ENCODE data around the gene POU6F2.

The POU6F2 gene

DNA sequence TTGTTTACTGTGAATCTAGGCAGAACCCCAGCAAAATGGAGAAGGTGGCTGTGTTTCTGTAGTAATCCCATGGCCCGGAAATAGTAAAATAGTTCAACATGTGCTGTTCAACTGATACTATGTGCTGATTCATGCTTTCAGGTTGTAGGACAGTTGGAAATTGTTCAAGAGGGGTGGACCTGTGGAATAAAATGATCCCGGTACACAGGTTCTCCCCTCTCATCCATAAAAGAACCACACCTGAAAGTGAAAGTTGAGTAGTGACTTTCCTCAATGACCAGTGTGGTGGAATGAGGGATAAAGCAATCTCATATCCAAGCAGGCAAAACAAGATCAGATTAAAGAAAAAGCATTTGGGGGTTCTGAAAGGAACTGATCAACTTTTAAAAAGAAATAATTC is 177.1 kb downstream of the POU6F2 start:
- DNase-seq (ENCODE audit: low spot score) = no peak
- in situ Hi-C loops (cut with MboI; ENCODE audit: low pct_unique_long_range_greater_than_20kb, low sequenced_read_pairs, unreplicated experiment) = no loop called here
- TF ChIP-seq, protein P1, sequence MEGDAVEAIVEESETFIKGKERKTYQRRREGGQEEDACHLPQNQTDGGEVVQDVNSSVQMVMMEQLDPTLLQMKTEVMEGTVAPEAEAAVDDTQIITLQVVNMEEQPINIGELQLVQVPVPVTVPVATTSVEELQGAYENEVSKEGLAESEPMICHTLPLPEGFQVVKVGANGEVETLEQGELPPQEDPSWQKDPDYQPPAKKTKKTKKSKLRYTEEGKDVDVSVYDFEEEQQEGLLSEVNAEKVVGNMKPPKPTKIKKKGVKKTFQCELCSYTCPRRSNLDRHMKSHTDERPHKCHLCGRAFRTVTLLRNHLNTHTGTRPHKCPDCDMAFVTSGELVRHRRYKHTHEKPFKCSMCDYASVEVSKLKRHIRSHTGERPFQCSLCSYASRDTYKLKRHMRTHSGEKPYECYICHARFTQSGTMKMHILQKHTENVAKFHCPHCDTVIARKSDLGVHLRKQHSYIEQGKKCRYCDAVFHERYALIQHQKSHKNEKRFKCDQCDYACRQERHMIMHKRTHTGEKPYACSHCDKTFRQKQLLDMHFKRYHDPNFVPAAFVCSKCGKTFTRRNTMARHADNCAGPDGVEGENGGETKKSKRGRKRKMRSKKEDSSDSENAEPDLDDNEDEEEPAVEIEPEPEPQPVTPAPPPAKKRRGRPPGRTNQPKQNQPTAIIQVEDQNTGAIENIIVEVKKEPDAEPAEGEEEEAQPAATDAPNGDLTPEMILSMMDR (IDR thresholded peaks at IDR 0.05; ENCODE audit: extremely low read depth, insufficient read depth, missing control alignments) = no peak

DNA sequence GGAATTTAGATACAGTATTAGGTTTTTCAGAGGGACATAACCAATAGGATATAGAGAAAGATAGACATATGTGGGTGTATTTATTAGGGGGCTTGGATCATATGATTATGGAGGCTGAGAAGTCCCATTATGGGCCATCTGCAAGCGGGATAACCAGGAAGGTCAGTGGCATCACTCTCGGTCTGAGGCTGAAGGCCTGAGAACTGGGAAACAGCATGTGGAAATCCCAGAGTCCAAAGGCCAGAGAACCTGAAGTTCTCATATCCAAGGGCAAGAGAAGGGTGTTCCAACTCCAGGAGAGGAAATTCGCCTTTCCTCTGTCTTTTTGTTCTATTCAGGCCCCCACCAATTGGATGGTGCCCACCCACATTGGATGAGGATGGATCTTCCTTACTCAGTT is 180.7 kb downstream of the POU6F2 start:
- DNase-seq (ENCODE audit: low spot score) = no peak
- TF ChIP-seq, protein P1 (IDR thresholded peaks at IDR 0.05; ENCODE audit: extremely low read depth, insufficient read depth, missing control alignments) = no peak
- in situ Hi-C loops (cut with MboI; ENCODE audit: low pct_unique_long_range_greater_than_20kb, low sequenced_read_pairs, unreplicated experiment) = no loop called here

DNA sequence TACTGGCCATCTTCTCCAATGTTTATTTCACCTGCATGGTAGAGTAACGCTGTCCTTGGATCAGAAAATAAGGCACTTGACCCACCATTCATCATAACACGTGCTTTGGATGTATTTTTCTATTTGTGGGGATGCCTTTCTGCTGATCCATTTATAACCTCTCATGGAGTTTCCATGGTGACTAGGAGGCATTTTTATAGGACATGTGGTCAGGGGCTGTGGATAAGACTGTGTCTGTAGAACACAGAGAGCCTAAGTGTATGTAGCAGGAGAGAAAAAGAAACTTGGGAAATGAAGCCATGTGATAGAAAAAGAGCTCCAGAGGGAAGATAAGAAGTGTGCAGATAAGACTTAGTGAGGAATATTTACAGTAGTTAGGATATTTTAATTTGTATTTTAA is 184.2 kb downstream of the POU6F2 start:
- in situ Hi-C loops (cut with MboI; ENCODE audit: low pct_unique_long_range_greater_than_20kb, low sequenced_read_pairs, unreplicated experiment) = no loop called here
- DNase-seq (ENCODE audit: low spot score) = no peak
- TF ChIP-seq, protein P1 (IDR thresholded peaks at IDR 0.05; ENCODE audit: extremely low read depth, insufficient read depth, missing control alignments) = no peak

DNA sequence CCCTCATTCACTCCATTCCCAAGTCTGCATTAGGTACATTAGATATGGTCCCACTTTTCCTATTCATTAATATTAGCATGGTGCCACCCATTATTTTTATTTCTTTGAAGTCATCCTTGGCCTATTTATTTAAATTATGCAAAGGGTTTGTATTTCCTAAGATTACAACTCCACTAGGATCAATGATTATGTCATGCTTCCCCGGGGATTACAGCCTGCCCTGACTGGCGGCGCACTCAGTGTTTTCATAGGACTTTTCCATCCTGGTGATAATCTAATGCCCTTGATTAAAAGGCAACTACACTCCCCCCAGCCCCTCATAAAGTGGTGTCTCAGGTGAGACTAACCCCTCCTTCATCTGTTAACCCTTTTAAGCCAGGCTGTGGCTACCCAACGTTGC is 187.2 kb downstream of the POU6F2 start:
- in situ Hi-C loops (cut with MboI; ENCODE audit: low pct_unique_long_range_greater_than_20kb, low sequenced_read_pairs, unreplicated experiment) = no loop called here
- TF ChIP-seq, protein P1 (IDR thresholded peaks at IDR 0.05; ENCODE audit: extremely low read depth, insufficient read depth, missing control alignments) = no peak
- no peak for DNase-seq (ENCODE audit: low spot score)

DNA sequence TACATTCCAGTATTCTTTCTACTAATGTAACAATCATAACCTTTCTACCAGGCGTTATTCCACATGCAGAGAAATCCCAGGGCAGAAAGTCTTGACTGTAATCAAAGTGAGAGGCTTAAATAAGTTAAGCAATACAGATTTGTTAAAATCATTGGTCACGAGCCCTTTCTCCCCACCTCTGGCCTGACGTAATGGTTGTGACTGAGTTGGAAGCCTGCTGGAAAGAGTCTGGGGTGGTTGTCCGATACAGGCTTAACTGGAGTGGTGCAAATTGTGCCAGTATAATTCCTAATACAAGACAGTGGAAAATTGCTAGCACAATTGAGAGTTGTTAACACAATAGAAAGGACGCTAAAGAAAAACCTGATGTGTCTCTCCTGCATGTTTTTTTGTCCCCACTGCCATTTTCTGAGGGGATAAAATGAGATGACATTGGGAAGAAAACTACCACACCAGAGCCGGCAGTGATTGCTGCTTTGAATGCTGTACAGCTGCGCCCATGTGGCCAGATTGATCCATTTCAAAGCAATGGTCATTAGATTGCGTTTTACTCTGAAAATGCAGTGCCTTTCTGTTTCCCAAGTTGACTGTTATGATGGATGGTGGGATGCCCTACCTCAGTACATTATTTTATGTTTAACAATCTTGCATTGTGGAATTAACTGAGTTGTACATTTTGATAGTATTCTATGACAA is 190.8 kb downstream of the POU6F2 start:
- TF ChIP-seq, protein P1 (IDR thresholded peaks at IDR 0.05; ENCODE audit: extremely low read depth, insufficient read depth, missing control alignments) = no peak
- in situ Hi-C loops (cut with MboI; ENCODE audit: low pct_unique_long_range_greater_than_20kb, low sequenced_read_pairs, unreplicated experiment) = no loop called here
- no peak for DNase-seq (ENCODE audit: low spot score)

DNA sequence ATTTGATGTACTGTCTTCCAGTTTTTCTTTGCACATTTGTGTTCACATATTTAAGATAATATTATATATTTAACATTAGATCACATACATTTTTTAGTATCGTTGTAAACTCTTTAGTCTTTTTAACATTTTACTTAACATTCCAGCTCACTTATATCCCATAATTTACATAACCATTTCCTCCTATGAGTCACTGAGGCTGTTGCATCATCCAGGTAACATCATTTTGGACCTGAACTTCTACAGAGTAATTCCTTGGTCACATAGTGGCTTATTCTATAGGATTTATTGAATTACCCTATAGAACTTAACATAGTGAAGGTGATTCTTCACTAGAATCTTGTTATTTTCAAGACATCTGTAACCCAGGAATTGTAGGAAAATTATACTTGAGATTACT is 194.4 kb downstream of the POU6F2 start:
- in situ Hi-C loops (cut with MboI; ENCODE audit: low pct_unique_long_range_greater_than_20kb, low sequenced_read_pairs, unreplicated experiment) = no loop called here
- TF ChIP-seq, protein P1 (IDR thresholded peaks at IDR 0.05; ENCODE audit: extremely low read depth, insufficient read depth, missing control alignments) = no peak
- no peak for DNase-seq (ENCODE audit: low spot score)
